Sigmoid colon (tissue), 7 donors: ENCODE data around the gene TSPO. TPM values are rescaled to one million over a fixed set of nuclear protein-coding genes. Genes with fewer than 3 reads are reported as not detected.

Experiments
- DNase-seq: peaks from one replicate; pipeline ENCODE4 v3.0.0-alpha.2; 2019
- H3K27ac ChIP-seq, 4 donors: fragments of 200-600 bp; sonication (generic); one replicate each; pipeline ENCODE4 v1.5.1; 2016 to 2019; ENCODE audit warnings: mild to moderate bottlenecking in 1 of 4
- H3K27me3 ChIP-seq, 3 donors: fragments of 200-600 bp; sonication (generic); one replicate each; pipeline ENCODE4 v1.5.1; 2019; ENCODE audit warnings: mild to moderate bottlenecking in 1 of 3
- H3K36me3 ChIP-seq, 4 donors: fragments of 200-600 bp; sonication (generic); one replicate each; pipeline ENCODE4 v1.5.1; 2016 to 2019
- H3K4me1 ChIP-seq, 4 donors: fragments of 200-600 bp; sonication (generic); one replicate each; pipeline ENCODE4 v1.5.1; 2017 to 2019
- H3K4me3 ChIP-seq, 4 donors: fragments of 200-600 bp; sonication (generic); one replicate each; pipeline ENCODE4 v1.5.1; 2017 to 2019; ENCODE audit warnings: mild to moderate bottlenecking in 2 of 4, moderate library complexity in 1 of 4
- H3K9me3 ChIP-seq, 4 donors: fragments of 200-600 bp in 3 of 4; sonication (generic) in 3 of 4; one replicate each; pipeline versions ENCODE4 v1.5.1 to v1.6.1; 2013 to 2019
- EP300 ChIP-seq, 4 donors: sonication (generic); formaldehyde crosslinking; IDR thresholded peaks; one replicate each; pipeline ENCODE4 v1.6.1; 2017; ENCODE audit warnings: antibody characterized with exemption in 4 of 4
- POLR2A ChIP-seq, 2 donors: fragments of 450-650 bp; IDR thresholded peaks; one replicate each; pipeline ENCODE4 v1.6.1; 2016; ENCODE audit warnings: antibody characterized with exemption in 2 of 2, mild to moderate bottlenecking in 2 of 2, moderate library complexity in 2 of 2
- POLR2AphosphoS5 ChIP-seq, 4 donors: sonication (generic); formaldehyde crosslinking; IDR thresholded peaks; one replicate each; pipeline ENCODE4 v1.6.1; 2017; ENCODE audit warnings: antibody characterized with exemption in 4 of 4
- WGBS, 2 donors: extraction: QIAGEN DNeasy Blood & Tissue Kit; methylation state at CpG; one replicate each; pipeline ENCODE4 v1.1.7; 2013; 5-methylcytosine and 5-hydroxymethylcytosine counted together
- intact Hi-C: fragments of 100-400 bp; cut with DNase I; formaldehyde crosslinking; loops from one replicate; pipeline ENCODE4 v1.15.1; 2023
- polyA plus RNA-seq, 3 donors: library from polyadenylated mRNA; stranded (reverse); fragments of 200-250 nt; gene quantifications; one replicate each; pipeline ENCODE4 v1.2.3, GENCODE V29; 2013
- total RNA-seq, 4 donors: library from RNA; depleted of rRNA; stranded (reverse); fragments of >200 nt; gene quantifications; one replicate each; pipeline ENCODE4 v1.1.0, GENCODE V29; 2016
- TF ChIP-seq, protein P1 (sequence below), 4 experiments: fragments of 450-650 bp in 3 of 4; fragments of 200-600 bp in 1 of 4; IDR thresholded peaks; one replicate each; pipeline ENCODE4 v1.5.1; 2016 to 2019; ENCODE audit warnings: antibody characterized with exemption in 4 of 4, mild to moderate bottlenecking in 3 of 4, moderate library complexity in 2 of 4
- donor health status: healthy with polysubstance abuse.
- donor health status: Bipolar disorder and iron deficiency.
- donor health status: healthy.

TSPO gene
- total and polyA plus RNA-seq, 7 donors, result 126 to 513 (median 219) TPM

DNA sequence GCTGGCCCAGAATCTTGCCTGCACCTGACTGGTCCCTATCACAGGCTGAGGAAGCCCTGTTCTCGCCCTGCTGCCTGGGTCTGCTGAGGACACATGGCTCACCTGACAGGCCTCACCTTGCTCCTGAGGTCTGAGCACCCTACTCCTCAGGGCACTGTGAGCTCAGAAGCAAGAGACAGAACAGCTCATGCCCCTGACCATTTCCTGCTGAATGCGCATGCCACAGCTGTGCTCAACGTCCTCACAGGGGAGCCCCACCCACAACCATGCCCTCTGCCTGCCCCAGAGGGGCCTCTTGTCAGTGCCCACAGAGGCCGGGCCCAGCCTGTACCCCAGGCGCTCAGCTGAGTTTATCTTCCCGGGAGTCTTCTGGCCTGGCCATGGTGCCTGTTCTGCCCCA, 2.8 kb upstream of the TSPO start:
- no peak overlapping the region for H3K27ac ChIP-seq
- H3K36me3 ChIP-seq, result no peaks in the 10 kb centered on the region
- TF ChIP-seq EP300 (IDR thresholded peaks at IDR 0.05) (no peak), POLR2AphosphoS5 (IDR thresholded peaks at IDR 0.05) (no peak), POLR2A (IDR thresholded peaks at IDR 0.05) (no peak)
- TF ChIP-seq, protein P1, sequence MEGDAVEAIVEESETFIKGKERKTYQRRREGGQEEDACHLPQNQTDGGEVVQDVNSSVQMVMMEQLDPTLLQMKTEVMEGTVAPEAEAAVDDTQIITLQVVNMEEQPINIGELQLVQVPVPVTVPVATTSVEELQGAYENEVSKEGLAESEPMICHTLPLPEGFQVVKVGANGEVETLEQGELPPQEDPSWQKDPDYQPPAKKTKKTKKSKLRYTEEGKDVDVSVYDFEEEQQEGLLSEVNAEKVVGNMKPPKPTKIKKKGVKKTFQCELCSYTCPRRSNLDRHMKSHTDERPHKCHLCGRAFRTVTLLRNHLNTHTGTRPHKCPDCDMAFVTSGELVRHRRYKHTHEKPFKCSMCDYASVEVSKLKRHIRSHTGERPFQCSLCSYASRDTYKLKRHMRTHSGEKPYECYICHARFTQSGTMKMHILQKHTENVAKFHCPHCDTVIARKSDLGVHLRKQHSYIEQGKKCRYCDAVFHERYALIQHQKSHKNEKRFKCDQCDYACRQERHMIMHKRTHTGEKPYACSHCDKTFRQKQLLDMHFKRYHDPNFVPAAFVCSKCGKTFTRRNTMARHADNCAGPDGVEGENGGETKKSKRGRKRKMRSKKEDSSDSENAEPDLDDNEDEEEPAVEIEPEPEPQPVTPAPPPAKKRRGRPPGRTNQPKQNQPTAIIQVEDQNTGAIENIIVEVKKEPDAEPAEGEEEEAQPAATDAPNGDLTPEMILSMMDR (IDR thresholded peaks at IDR 0.05), result no peak
- DNase-seq, result no peak
- WGBS, 2 donors, result 19 to 36% methylated on average over 6 of the region's 6 CpGs
- no peaks in the 10 kb centered on the region for H3K9me3 ChIP-seq
- no peaks in the 10 kb centered on the region for H3K27me3 ChIP-seq
- H3K4me1 ChIP-seq, result peaks cover 0 to 30% (median 25%) of the 10 kb centered on the region in 4 donors
- intact Hi-C loops, result loop anchor here (10.0 kb wide), 1 partner anchor 294 kb away; the partner anchor contains the start of gene ARFGAP3
- H3K4me3 ChIP-seq, result no peak overlapping the region

DNA sequence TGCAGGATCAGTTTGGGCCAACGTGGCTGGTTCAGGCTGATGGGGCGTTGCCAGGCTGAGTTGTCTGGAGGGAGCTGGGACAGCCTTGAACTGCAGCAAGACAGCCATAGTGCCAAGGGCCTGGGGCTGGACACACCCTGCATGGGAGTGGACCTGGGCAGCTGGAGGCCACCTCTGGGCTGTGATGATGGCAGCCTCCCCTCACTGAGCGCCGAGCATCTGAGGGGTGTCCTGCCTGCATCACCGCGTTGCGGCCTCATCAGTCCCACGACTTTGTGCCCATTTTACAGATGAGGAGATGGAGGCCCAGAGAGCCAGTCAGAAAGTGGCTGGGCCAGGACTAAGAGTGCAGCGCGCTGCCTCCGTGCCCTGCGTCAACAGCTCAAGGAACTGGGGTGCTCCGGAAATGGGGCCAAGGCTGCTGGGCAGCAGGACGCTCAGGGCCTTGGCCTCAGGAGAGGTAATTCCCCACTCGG, 590 bp upstream of the TSPO start:
- H3K27ac ChIP-seq, result peak overlapping the region; percentile 79 to 87 (median 84)
- peak overlapping the region; percentile 66 to 87 (median 84) for H3K4me3 ChIP-seq
- DNase-seq, result no peak
- H3K4me1 ChIP-seq, result peaks cover 0 to 29% (median 23%) of the 10 kb centered on the region in 4 donors
- H3K36me3 ChIP-seq, result no peaks in the 10 kb centered on the region
- no peaks in the 10 kb centered on the region for H3K27me3 ChIP-seq
- no peaks in the 10 kb centered on the region for H3K9me3 ChIP-seq
- no peak for TF ChIP-seq EP300 (IDR thresholded peaks at IDR 0.05)
- no peak for TF ChIP-seq POLR2AphosphoS5 (IDR thresholded peaks at IDR 0.05)
- TF ChIP-seq, protein P1 (IDR thresholded peaks at IDR 0.05), result no peak
- TF ChIP-seq POLR2A (IDR thresholded peaks at IDR 0.05), result no peak
- intact Hi-C loops, result no loop called here
- WGBS, 2 donors, result 71 to 80% methylated on average over 15 of the region's 15 CpGs

DNA sequence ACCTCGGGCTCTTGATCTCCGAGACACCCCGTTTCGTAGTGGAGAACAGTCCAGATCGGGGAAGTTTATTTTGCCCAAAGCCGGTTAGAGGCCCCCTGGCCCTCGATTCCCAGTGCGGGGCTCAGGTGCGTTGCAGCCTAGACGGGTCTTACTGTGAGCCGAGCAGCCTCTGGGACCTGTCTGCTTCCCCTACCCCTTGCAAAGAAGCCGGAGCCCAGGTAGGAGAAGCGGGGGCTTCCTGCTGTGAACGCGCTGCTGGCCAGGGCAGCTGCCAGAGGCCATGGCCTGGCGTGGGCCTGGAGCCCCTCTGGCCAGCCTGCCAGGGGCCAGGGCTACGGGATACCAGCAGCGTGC, 621 bp downstream of the TSPO start:
- TF ChIP-seq POLR2A (IDR thresholded peaks at IDR 0.05) (no peak), EP300 (IDR thresholded peaks at IDR 0.05) (no peak), POLR2AphosphoS5 (IDR thresholded peaks at IDR 0.05) (no peak)
- TF ChIP-seq, protein P1 (IDR thresholded peaks at IDR 0.05), result no peak
- Histone ChIP-seq H3K4me1 (peaks cover 0 to 29% (median 23%) of the 10 kb centered on the region in 4 donors), H3K36me3 (no peaks in the 10 kb centered on the region), H3K27ac (peak overlapping the region; percentile 79 to 87 (median 84)), H3K4me3 (peak overlapping the region; percentile 66 to 87 (median 84)), H3K27me3 (no peaks in the 10 kb centered on the region), H3K9me3 (no peaks in the 10 kb centered on the region)
- intact Hi-C loops, result loop anchor here (2.0 kb wide), 1 partner anchor 35 kb away; the partner anchor contains the start of gene TTLL12
- 3 to 15% methylated on average over 18 of the region's 18 CpGs for WGBS, 2 donors
- no peak for DNase-seq

DNA sequence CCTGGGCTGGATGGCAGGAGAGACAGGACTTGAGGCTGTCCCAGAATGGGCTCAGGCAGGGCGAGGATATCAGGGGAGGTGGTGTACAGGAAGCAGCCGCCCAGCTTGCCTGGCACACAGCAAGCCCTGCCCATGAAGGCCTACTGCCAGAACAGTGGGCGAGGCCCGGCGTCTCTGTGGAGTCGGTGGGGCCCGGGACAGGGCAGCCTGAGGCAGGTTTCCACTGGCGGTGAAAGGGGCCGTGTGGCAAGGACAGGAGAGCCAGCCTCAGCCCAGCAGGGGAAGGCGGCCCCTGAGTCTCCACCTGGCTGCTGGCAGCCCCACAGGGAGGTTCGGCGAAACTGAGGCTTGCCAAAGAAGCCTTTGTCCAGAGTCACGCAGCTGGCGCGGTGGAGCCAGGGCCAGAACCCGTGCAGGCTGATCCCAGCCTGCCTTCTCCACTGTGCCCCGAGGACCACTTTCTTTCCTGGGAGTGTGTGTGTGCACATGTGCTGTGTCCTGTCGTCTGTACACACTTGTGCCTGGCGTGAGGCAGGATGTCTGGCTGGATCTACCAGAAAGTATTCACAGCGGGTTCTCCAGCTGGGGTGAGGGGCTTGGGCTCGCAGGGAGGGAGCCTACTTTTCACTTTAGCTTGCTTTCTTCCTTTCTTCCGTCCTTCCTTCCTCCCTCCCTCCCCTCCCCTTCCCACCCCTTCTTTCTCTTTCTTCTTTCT, 1.2 kb downstream of the TSPO start:
- no peaks in the 10 kb centered on the region for H3K27me3 ChIP-seq
- DNase-seq, result peak; percentile 88
- peak overlapping the region; percentile 79 to 87 (median 84) for H3K27ac ChIP-seq
- intact Hi-C loops, result loop anchor here (2.0 kb wide), 1 partner anchor 34 kb away; the partner anchor contains the start of gene TTLL12
- 4 to 19% methylated on average over 22 of the region's 22 CpGs for WGBS, 2 donors
- H3K9me3 ChIP-seq, result no peaks in the 10 kb centered on the region
- H3K4me3 ChIP-seq, result peak overlapping the region; percentile 66 to 87 (median 84)
- no peaks in the 10 kb centered on the region for H3K36me3 ChIP-seq
- peaks cover 0 to 29% (median 23%) of the 10 kb centered on the region in 4 donors for H3K4me1 ChIP-seq
- TF ChIP-seq EP300 (IDR thresholded peaks at IDR 0.05) (no peak), POLR2A (IDR thresholded peaks at IDR 0.05) (no peak), POLR2AphosphoS5 (IDR thresholded peaks at IDR 0.05) (peak in 3 of 4 donors; percentile 10 to 20 (median 17))
- TF ChIP-seq, protein P1 (IDR thresholded peaks at IDR 0.05), result no peak
